ENCODE data around the gene AVL9.

DNA sequence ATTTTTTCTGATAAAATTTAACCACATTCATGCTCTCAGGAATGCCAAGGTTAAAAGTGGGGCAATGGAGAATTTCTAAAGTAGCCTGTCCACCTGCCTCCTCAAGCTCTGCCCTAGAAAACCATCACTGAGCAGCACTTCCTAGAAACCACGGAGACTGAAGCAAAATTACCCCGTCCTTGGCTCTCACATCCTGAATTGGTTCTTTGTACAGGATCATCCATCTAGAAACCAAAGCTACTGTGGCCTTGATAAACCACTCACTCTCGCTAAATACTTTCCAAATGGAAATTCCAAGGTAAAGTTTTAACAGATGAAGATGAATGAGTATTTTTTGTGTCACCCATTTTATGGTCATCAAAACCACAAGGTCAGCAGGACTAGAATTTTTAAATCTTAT, 96.6 kb downstream of the AVL9 start:
- TF ChIP-seq, protein P1, sequence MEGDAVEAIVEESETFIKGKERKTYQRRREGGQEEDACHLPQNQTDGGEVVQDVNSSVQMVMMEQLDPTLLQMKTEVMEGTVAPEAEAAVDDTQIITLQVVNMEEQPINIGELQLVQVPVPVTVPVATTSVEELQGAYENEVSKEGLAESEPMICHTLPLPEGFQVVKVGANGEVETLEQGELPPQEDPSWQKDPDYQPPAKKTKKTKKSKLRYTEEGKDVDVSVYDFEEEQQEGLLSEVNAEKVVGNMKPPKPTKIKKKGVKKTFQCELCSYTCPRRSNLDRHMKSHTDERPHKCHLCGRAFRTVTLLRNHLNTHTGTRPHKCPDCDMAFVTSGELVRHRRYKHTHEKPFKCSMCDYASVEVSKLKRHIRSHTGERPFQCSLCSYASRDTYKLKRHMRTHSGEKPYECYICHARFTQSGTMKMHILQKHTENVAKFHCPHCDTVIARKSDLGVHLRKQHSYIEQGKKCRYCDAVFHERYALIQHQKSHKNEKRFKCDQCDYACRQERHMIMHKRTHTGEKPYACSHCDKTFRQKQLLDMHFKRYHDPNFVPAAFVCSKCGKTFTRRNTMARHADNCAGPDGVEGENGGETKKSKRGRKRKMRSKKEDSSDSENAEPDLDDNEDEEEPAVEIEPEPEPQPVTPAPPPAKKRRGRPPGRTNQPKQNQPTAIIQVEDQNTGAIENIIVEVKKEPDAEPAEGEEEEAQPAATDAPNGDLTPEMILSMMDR (conservative IDR thresholded peaks at IDR 0.05; ENCODE audit: low read depth in 2 of 2): no peak
- no peak for TF ChIP-seq EZH2 (IDR thresholded peaks at IDR 0.05; ENCODE audit: low read depth, unreplicated experiment)
- TF ChIP-seq, protein P2, sequence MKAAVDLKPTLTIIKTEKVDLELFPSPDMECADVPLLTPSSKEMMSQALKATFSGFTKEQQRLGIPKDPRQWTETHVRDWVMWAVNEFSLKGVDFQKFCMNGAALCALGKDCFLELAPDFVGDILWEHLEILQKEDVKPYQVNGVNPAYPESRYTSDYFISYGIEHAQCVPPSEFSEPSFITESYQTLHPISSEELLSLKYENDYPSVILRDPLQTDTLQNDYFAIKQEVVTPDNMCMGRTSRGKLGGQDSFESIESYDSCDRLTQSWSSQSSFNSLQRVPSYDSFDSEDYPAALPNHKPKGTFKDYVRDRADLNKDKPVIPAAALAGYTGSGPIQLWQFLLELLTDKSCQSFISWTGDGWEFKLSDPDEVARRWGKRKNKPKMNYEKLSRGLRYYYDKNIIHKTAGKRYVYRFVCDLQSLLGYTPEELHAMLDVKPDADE (IDR thresholded peaks at IDR 0.05): no peak
- TF ChIP-seq, protein P3, sequence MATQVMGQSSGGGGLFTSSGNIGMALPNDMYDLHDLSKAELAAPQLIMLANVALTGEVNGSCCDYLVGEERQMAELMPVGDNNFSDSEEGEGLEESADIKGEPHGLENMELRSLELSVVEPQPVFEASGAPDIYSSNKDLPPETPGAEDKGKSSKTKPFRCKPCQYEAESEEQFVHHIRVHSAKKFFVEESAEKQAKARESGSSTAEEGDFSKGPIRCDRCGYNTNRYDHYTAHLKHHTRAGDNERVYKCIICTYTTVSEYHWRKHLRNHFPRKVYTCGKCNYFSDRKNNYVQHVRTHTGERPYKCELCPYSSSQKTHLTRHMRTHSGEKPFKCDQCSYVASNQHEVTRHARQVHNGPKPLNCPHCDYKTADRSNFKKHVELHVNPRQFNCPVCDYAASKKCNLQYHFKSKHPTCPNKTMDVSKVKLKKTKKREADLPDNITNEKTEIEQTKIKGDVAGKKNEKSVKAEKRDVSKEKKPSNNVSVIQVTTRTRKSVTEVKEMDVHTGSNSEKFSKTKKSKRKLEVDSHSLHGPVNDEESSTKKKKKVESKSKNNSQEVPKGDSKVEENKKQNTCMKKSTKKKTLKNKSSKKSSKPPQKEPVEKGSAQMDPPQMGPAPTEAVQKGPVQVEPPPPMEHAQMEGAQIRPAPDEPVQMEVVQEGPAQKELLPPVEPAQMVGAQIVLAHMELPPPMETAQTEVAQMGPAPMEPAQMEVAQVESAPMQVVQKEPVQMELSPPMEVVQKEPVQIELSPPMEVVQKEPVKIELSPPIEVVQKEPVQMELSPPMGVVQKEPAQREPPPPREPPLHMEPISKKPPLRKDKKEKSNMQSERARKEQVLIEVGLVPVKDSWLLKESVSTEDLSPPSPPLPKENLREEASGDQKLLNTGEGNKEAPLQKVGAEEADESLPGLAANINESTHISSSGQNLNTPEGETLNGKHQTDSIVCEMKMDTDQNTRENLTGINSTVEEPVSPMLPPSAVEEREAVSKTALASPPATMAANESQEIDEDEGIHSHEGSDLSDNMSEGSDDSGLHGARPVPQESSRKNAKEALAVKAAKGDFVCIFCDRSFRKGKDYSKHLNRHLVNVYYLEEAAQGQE (IDR thresholded peaks at IDR 0.05; ENCODE audit: unreplicated experiment): no peak
- no peak for TF ChIP-seq EZH2phosphoT487 (IDR thresholded peaks at IDR 0.05; ENCODE audit: unreplicated experiment)
- no peak for TF ChIP-seq CREB1 (CRISPR knock-in tag; IDR thresholded peaks at IDR 0.05; ENCODE audit: low read depth)
- no peak for TF ChIP-seq POLR2AphosphoS5 (IDR thresholded peaks at IDR 0.05; ENCODE audit: low read depth)
- no peak for TF ChIP-seq JUNB (IDR thresholded peaks at IDR 0.05; ENCODE audit: unreplicated experiment)
- no peak for TF ChIP-seq ZNF114 (CRISPR knock-in tag; IDR thresholded peaks at IDR 0.05)
